GM23248 (cell line): ENCODE measurements around the gene PIK3R5. TPM values are rescaled to one million over a fixed set of nuclear protein-coding genes. Genes with fewer than 3 reads are reported as not detected.
"Not testable (repeated sequence)": the region's sequence is repeated elsewhere in the genome, so short reads cannot be mapped to it uniquely, and the experiment has no call there.

Experiments used
- DNase-seq: peaks from one replicate; pipeline ENCODE4 v3.0.0-alpha.2; 2015
- H2AFZ ChIP-seq: fragments of 200-600 bp; sonication (generic); 2 replicates; pipeline ENCODE4 v1.6.1; 2016; ENCODE audit warnings: antibody characterized with exemption
- H3F3A ChIP-seq: fragments of 200-600 bp; sonication (generic); 2 replicates; pipeline ENCODE4 v1.6.1; 2016; ENCODE audit warnings: mild to moderate bottlenecking, antibody characterized with exemption, mixed run types; ENCODE audit not compliant: insufficient read depth
- H3K27ac ChIP-seq: fragments of 200-600 bp; sonication (generic); 2 replicates; pipeline ENCODE4 v1.5.1; 2016; ENCODE audit warnings: mild to moderate bottlenecking
- H3K27me3 ChIP-seq: fragments of 200-600 bp; sonication (generic); replicated peaks from 2 replicates; pipeline ENCODE4 v1.6.1; 2016; ENCODE audit warnings: mild to moderate bottlenecking; ENCODE audit not compliant: insufficient read depth
- H3K36me3 ChIP-seq: fragments of 200-600 bp; sonication (generic); 2 replicates; pipeline ENCODE4 v1.6.1; 2016; ENCODE audit warnings: low read depth, mild to moderate bottlenecking
- H3K4me1 ChIP-seq: fragments of 200-600 bp; sonication (generic); 2 replicates; pipeline ENCODE4 v1.6.1; 2016; ENCODE audit warnings: mild to moderate bottlenecking; ENCODE audit not compliant: insufficient read depth
- H3K4me2 ChIP-seq: fragments of 200-600 bp; sonication (generic); one replicate; pipeline ENCODE4 v1.6.1; 2016; ENCODE audit warnings: mild to moderate bottlenecking; ENCODE audit not compliant: unreplicated experiment
- H3K4me3 ChIP-seq: fragments of 200-600 bp; sonication (generic); 2 replicates; pipeline ENCODE4 v1.5.1; 2016; ENCODE audit warnings: mild to moderate bottlenecking
- H3K79me2 ChIP-seq: fragments of 200-600 bp; sonication (generic); 2 replicates; pipeline ENCODE4 v1.6.1; 2016; ENCODE audit warnings: mild to moderate bottlenecking; ENCODE audit not compliant: insufficient read depth
- H3K9ac ChIP-seq: fragments of 200-600 bp; sonication (generic); 2 replicates; pipeline ENCODE4 v1.6.1; 2016; ENCODE audit warnings: mild to moderate bottlenecking
- H3K9me2 ChIP-seq: fragments of 200-600 bp; sonication (generic); 2 replicates; pipeline ENCODE4 v1.6.1; 2016; ENCODE audit warnings: mixed run types, mild to moderate bottlenecking, moderate library complexity; ENCODE audit not compliant: insufficient read depth
- H3K9me3 ChIP-seq: fragments of 200-600 bp; sonication (generic); one replicate; pipeline ENCODE4 v1.6.1; 2017; ENCODE audit warnings: low read depth
- H4K20me1 ChIP-seq: fragments of 200-600 bp; sonication (generic); 2 replicates; pipeline ENCODE4 v1.6.0; 2016; ENCODE audit not compliant: insufficient read depth
- EZH2 ChIP-seq: fragments of 200-600 bp; sonication (generic); IDR thresholded peaks from 2 replicates; pipeline ENCODE4 v1.6.1; 2018; ENCODE audit warnings: antibody characterized with exemption, mild to moderate bottlenecking; ENCODE audit not compliant: insufficient read depth, poor library complexity, severe bottlenecking
- EZH2phosphoT487 ChIP-seq: fragments of 200-600 bp; sonication (generic); IDR thresholded peaks from 2 replicates; pipeline ENCODE4 v1.6.1; 2018; ENCODE audit warnings: antibody characterized with exemption, moderate library complexity, mild to moderate bottlenecking, low read depth; ENCODE audit not compliant: insufficient read depth
- WGBS, 2 experiments: methylation state at CpG; one replicate each; pipeline ENCODE4 v1.1.6; 2015 to 2017; ENCODE audit warnings: low lambda C conversion rate in 2 of 2, low coverage in 1 of 2; ENCODE audit errors: missing lambda C conversion rate in 2 of 2; 5-methylcytosine and 5-hydroxymethylcytosine counted together
- in situ Hi-C: fragments of 300-500 bp; cut with MboI; formaldehyde crosslinking; loops from 2 replicates; pipeline ENCODE4 v1.15.0; 2020
- polyA plus RNA-seq: library from polyadenylated mRNA; unstranded; fragments of >200 nt; fragmentation: Nextera tagmentation; extraction: Ambion mirVana; gene quantifications from 2 replicates; pipeline ENCODE4 v1.2.1, GENCODE V29; 2016
- total RNA-seq: library from RNA; depleted of rRNA; stranded (reverse); fragments of >200 nt; shearing (Covaris generic); gene quantifications from 2 replicates; pipeline ENCODE4 v1.2.3, GENCODE V29; 2014

Gene PIK3R5
- total and polyA plus RNA-seq, 2 experiments from 2014 or later, result 0.11 TPM; not detected in 1

DNA sequence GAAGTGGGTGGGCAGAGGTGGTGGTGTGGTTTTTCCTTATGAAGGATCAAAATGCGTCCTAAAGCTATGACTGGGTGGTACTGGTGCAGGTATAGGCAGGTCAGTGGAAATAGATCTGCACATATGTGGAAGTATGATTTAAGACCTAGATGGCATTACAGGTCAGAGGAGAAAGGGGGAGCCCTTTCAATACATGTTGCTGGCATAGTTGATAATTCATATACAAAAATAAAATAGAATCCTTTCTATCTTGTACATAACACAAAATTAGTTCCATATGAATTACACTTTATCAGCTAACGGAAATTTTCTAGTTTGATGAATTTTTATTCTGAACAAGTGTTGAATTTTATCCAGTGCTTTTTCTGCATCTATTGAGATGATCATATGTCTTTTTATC lies 20.8 kb upstream of the PIK3R5 start:
- no peak overlapping the region for H3K9ac ChIP-seq
- H3K9me2 ChIP-seq, result no peaks in the 10 kb centered on the region
- TF ChIP-seq EZH2phosphoT487 (no peak), EZH2 (no peak)
- no peaks in the 10 kb centered on the region for H4K20me1 ChIP-seq
- no peak overlapping the region for H2AFZ ChIP-seq
- H3K36me3 ChIP-seq, result no peaks in the 10 kb centered on the region
- 71 to 74% methylated on average over 2 of the region's 2 CpGs for WGBS, 2 experiments
- H3K27me3 ChIP-seq, result no peaks in the 10 kb centered on the region
- no peak overlapping the region for H3K4me3 ChIP-seq
- H3K4me2 ChIP-seq, result no peak overlapping the region
- in situ Hi-C loops, result loop anchor here (10.0 kb wide), 1 partner anchor 549 kb away; no protein-coding TSS in a partner anchor
- H3K4me1 ChIP-seq, result no peaks in the 10 kb centered on the region
- no peak for DNase-seq
- H3F3A ChIP-seq, result no peaks in the 10 kb centered on the region
- no peak overlapping the region for H3K27ac ChIP-seq
- no peaks in the 10 kb centered on the region for H3K79me2 ChIP-seq
- no peaks in the 10 kb centered on the region for H3K9me3 ChIP-seq

DNA sequence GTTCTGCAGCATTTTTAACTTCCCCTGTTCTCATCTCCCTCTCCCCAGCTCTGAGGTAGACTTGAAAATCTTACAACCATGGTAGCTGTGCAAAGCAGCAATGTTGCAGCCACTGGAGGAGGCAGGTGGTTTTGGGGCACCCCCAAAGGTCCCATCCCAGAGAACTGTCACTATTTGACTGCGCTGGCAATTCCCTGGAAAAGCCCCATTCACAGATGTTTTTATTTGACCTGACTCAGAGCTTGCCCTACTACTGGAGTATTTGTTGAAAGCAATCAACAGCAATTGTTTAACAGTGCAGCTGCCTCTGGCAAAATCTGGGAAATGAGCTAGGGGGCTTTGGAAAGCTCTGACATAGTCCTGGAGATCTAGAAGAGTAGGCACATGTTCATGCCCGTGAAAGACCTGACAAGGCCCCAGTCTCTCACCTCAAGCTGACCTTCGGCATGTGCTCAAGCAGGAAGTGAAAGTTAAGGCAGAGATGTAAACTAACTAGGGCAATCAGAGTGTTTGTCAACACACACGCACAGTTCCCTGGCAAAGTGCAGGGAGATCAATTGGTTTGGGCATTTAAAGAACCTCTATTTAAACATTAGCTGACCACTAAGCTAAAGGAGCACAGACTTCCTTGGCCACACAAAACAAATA lies 19.7 kb upstream of the PIK3R5 start:
- H3K9me3 ChIP-seq, result no peaks in the 10 kb centered on the region
- no peaks in the 10 kb centered on the region for H3K79me2 ChIP-seq
- no peak overlapping the region for H3K9ac ChIP-seq
- no peak overlapping the region for H2AFZ ChIP-seq
- 66 to 67% methylated on average over 4 of the region's 4 CpGs for WGBS, 2 experiments
- H3F3A ChIP-seq, result no peaks in the 10 kb centered on the region
- no peak overlapping the region for H3K4me3 ChIP-seq
- H3K9me2 ChIP-seq, result no peaks in the 10 kb centered on the region
- in situ Hi-C loops, result loop anchor here (10.0 kb wide), 1 partner anchor 550 kb away; no protein-coding TSS in a partner anchor
- no peaks in the 10 kb centered on the region for H3K27me3 ChIP-seq
- H3K36me3 ChIP-seq, result no peaks in the 10 kb centered on the region
- no peaks in the 10 kb centered on the region for H3K4me1 ChIP-seq
- no peak for DNase-seq
- no peaks in the 10 kb centered on the region for H4K20me1 ChIP-seq
- H3K4me2 ChIP-seq, result no peak overlapping the region
- no peak overlapping the region for H3K27ac ChIP-seq
- no peak for TF ChIP-seq EZH2phosphoT487
- TF ChIP-seq EZH2, result no peak

DNA sequence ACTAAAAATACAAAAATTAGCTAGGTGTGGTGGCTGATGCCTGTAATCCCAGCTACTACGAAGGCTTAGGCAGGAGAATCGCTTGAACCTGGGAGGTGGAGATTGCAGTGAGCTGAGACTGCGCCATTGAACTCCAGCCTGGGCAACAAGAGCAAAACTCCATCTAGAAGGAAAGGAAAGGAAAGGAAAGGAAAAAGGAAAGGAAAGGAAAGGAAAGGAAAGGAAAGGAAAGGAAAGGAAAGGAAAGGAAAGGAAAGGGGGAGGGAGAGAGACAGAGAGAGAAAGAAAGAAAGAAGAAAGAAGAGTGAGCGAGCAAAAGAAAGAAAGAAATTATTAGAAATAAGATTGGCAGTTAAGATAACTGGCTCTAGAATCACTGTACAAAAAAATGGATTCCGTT lies 18.7 kb upstream of the PIK3R5 start:
- not testable (repeated sequence) for H3K9me3 ChIP-seq, H3K27me3 ChIP-seq, H3K4me3 ChIP-seq, H3K36me3 ChIP-seq, H3K27ac ChIP-seq, H3K79me2 ChIP-seq, H3K9ac ChIP-seq, H3K4me2 ChIP-seq, DNase-seq, H3K4me1 ChIP-seq, H4K20me1 ChIP-seq, H3F3A ChIP-seq, H3K9me2 ChIP-seq, H2AFZ ChIP-seq
- in situ Hi-C loops, result loop anchor here (10.0 kb wide), 1 partner anchor 551 kb away; no protein-coding TSS in a partner anchor
- WGBS, 2 experiments, result 68 to 69% methylated on average over 5 of the region's 5 CpGs

DNA sequence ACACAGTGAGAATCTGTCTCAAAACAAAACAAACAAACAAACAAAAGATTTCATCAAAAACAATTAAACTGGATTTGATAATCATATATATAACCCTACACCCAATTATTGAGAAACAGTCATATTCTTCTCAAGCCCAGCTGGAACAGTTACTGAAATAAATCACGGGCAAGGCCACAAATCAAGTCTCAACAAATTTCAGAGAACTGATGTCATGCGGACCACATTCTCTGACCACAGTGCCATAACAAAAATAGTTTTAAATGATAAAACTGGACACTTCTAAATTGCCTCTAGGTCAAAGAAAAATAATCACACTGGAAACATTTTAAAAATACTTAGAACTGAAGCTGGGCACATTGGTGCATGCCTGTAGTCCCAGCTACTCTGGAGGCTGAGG lies 15.9 kb upstream of the PIK3R5 start:
- in situ Hi-C loops, result loop anchor here (10.0 kb wide), 1 partner anchor 553 kb away; no protein-coding TSS in a partner anchor
- Histone ChIP-seq H3K9me2 (no peaks in the 10 kb centered on the region), H3K4me2 (no peak overlapping the region), H3K4me1 (no peaks in the 10 kb centered on the region), H3K4me3 (no peak overlapping the region), H3K9me3 (no peaks in the 10 kb centered on the region), H3F3A (no peaks in the 10 kb centered on the region), H3K27me3 (no peaks in the 10 kb centered on the region; the same call in none of the 2 replicates), H4K20me1 (no peaks in the 10 kb centered on the region), H3K9ac (no peak overlapping the region), H3K27ac (no peak overlapping the region), H3K36me3 (no peaks in the 10 kb centered on the region), H3K79me2 (no peaks in the 10 kb centered on the region), H2AFZ (no peak overlapping the region)
- 88 to 89% methylated on average over 2 of the region's 2 CpGs for WGBS, 2 experiments
- no peak for DNase-seq
- TF ChIP-seq EZH2phosphoT487 (no peak), EZH2 (no peak)

DNA sequence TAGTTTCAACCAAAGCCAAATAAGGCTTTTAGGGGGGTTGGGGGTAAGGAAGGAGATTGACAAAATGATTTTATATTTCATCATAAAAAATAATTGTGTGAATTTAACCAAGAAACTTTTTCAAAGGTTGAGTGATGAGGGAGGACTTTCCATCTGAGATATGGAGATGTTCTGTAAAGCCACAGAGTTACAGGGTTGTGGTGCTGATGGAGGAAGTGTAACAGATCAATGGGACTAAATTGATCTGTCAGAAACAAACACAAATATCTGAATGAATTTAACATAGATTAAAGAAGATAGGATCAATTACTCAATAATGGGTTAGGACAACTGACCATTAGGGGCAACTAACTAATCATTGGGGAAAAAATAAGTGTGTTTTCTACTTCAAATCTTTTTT lies 14.2 kb upstream of the PIK3R5 start:
- DNase-seq, result no peak
- H3K79me2 ChIP-seq, result no peaks in the 10 kb centered on the region
- H3K4me2 ChIP-seq, result no peak overlapping the region
- in situ Hi-C loops, result loop anchor here (10.0 kb wide), 1 partner anchor 555 kb away; no protein-coding TSS in a partner anchor
- H3F3A ChIP-seq, result no peaks in the 10 kb centered on the region
- H3K27ac ChIP-seq, result no peak overlapping the region
- H3K9ac ChIP-seq, result no peak overlapping the region
- H2AFZ ChIP-seq, result no peak overlapping the region
- TF ChIP-seq EZH2phosphoT487 (no peak), EZH2 (no peak)
- no peaks in the 10 kb centered on the region for H4K20me1 ChIP-seq
- no peaks in the 10 kb centered on the region for H3K9me2 ChIP-seq
- H3K9me3 ChIP-seq, result no peaks in the 10 kb centered on the region
- no peak overlapping the region for H3K4me3 ChIP-seq
- H3K36me3 ChIP-seq, result no peaks in the 10 kb centered on the region
- H3K27me3 ChIP-seq, result no peaks in the 10 kb centered on the region; the same call in none of the 2 replicates
- H3K4me1 ChIP-seq, result no peaks in the 10 kb centered on the region
